ENCODE measurements around the gene ANXA1.

DNA sequence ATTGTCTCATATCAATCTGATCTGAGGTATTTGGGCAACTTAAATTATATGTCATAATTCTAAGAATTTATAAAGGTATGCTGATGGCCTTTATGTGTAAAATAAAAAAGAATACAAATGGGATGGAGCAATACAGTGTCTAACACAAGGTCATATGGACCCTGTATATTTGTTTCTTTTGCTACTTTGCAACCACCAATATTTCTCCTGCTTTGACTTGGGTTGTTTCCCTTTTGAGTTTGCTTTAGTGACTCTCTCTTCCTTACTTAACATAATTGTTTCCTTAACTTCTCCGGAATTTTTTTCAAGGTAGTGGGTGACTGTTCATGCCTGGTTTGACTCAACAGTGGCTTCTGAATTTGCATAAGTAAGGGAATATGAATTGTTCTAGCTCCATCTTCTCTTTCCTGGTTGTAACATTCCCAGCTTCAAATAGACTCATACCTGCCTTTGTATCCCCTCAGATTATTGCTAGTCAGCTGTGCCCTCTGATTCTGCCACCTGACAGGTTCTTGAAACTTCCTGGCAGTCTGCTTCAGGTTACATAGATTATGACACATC, 30.2 kb upstream of the ANXA1 start:
- TF ChIP-seq, protein P1, sequence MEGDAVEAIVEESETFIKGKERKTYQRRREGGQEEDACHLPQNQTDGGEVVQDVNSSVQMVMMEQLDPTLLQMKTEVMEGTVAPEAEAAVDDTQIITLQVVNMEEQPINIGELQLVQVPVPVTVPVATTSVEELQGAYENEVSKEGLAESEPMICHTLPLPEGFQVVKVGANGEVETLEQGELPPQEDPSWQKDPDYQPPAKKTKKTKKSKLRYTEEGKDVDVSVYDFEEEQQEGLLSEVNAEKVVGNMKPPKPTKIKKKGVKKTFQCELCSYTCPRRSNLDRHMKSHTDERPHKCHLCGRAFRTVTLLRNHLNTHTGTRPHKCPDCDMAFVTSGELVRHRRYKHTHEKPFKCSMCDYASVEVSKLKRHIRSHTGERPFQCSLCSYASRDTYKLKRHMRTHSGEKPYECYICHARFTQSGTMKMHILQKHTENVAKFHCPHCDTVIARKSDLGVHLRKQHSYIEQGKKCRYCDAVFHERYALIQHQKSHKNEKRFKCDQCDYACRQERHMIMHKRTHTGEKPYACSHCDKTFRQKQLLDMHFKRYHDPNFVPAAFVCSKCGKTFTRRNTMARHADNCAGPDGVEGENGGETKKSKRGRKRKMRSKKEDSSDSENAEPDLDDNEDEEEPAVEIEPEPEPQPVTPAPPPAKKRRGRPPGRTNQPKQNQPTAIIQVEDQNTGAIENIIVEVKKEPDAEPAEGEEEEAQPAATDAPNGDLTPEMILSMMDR (conservative IDR thresholded peaks at IDR 0.05; ENCODE audit: low read depth, low read length), result no peak
- TF ChIP-seq EZH2 (IDR thresholded peaks at IDR 0.05; ENCODE audit: low read length, unreplicated experiment), result no peak

All from PC-3 (cell line).